ENCODE measurements around the gene GLE1. TPM values are rescaled to one million over a fixed set of nuclear protein-coding genes. Genes with fewer than 3 reads are reported as not detected.
"Not testable (repeated sequence)": the region's sequence is repeated elsewhere in the genome, so short reads cannot be mapped to it uniquely, and the experiment has no call there.

Gene GLE1
- total RNA-seq, 8 experiments from 2014 or later = 11.9 to 30.4 (median 17.3) TPM

- 21 to 100% (median 82%) methylated on average over 1 to 10 of the region's 14 CpGs; no CpG with 5 or more reads in 2 of the 10 experiments for WGBS, 10 experiments
- peak in 1 of 8 experiments; percentile 6 for ATAC-seq (replicated peaks in 6 of 8)
- peaks cover 3 to 10% of the 10 kb centered on the region in 2 donors for H3K4me1 ChIP-seq (replicated peaks in 1 of 2)
- H3K4me3 ChIP-seq; in situ Hi-C loops (cut with MboI; ENCODE audit: low pct_unique_long_range_greater_than_20kb in 2 of 9, low sequenced_read_pairs in 9 of 9, unreplicated experiment in 9 of 9); H3K27ac ChIP-seq: not testable (repeated sequence)
Observed at GRCh38 chr9:128503415-128503825, 1.1 kb upstream of the GLE1 start.

DNA sequence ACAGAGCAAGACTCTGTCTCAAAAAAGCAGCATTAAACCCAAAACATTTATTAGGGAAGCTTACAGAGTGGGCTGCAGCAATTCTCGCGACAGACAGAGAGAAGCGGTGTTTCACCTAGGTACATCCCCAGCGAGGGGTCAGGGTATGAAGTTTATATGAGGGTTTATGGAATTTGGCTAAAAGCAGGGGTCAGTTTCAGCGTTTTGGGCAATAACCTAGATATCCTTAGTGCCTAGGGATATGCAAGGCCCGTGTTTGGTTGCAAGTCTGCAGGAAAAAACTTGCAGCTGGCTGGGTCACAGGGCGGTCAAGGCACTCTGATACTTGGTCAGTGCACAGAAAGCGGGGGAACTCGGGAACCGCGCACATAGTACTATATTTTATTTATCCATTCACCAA, 649 bp upstream of the GLE1 start:
- ATAC-seq (replicated peaks in 6 of 8) = peak in 2 of 8 experiments; percentile 17 to 25
- Histone ChIP-seq H3K4me3 (peak overlapping the region; percentile 71 to 86 (median 83)), H3K4me1 (replicated peaks in 1 of 2) (peaks cover 3 to 10% of the 10 kb centered on the region in 2 donors), H3K27ac (no peak overlapping the region)
- in situ Hi-C loops (cut with MboI; ENCODE audit: low pct_unique_long_range_greater_than_20kb in 2 of 9, low sequenced_read_pairs in 9 of 9, unreplicated experiment in 9 of 9) = no loop called here
- WGBS, 10 experiments = 0 to 72% (median 34%) methylated on average over 1 to 9 of the region's 11 CpGs; no CpG with 5 or more reads in 1 of the 10 experiments

DNA sequence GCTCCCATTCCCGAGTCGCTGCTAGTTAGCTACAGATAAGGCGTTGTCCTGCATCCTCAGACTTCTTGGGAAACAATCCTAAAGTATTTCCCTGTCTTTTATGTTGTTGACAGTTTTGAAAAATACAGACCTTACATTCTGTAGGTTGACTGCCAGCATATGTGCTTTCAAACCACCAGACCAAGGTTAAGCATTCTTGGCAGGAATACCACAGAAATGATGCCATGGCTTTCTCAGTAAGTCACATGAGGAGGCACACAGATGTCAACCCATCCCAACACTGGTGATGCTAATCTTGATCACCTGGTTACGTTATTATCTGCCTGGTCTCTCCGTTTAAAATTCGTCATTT, 871 bp downstream of the GLE1 start:
- no peak overlapping the region for H3K27ac ChIP-seq
- peak overlapping the region; percentile 71 to 86 (median 83) for H3K4me3 ChIP-seq
- in situ Hi-C loops (cut with MboI; ENCODE audit: low pct_unique_long_range_greater_than_20kb in 2 of 9, low sequenced_read_pairs in 9 of 9, unreplicated experiment in 9 of 9) = no loop called here
- WGBS, 10 experiments = 9 to 94% (median 39%) methylated on average over 2 to 6 of the region's 6 CpGs; no CpG with 5 or more reads in 2 of the 10 experiments
- peaks cover 3 to 10% of the 10 kb centered on the region in 2 donors for H3K4me1 ChIP-seq (replicated peaks in 1 of 2)
- ATAC-seq (replicated peaks in 6 of 8) = peak in 1 of 8 experiments; percentile 4

- Histone ChIP-seq H3K4me3 (peak overlapping the region in 2 of 5 donors; percentile 71 to 86), H3K4me1 (replicated peaks in 1 of 2) (peaks cover 3 to 10% of the 10 kb centered on the region in 2 donors)
- 62 to 100% (median 84%) methylated on average over 1 to 10 of the region's 12 CpGs for WGBS, 10 experiments
- ATAC-seq (replicated peaks in 6 of 8); in situ Hi-C loops (cut with MboI; ENCODE audit: low pct_unique_long_range_greater_than_20kb in 2 of 9, low sequenced_read_pairs in 9 of 9, unreplicated experiment in 9 of 9); H3K27ac ChIP-seq: not testable (repeated sequence)
Observed at GRCh38 chr9:128505906-128506305, 1.4 kb downstream of the GLE1 start.

GRCh38 chr9:128512820-128513219, 8.3 kb downstream of the GLE1 start:
- in situ Hi-C loops (cut with MboI; ENCODE audit: low pct_unique_long_range_greater_than_20kb in 2 of 9, low sequenced_read_pairs in 9 of 9, unreplicated experiment in 9 of 9) = no loop called here
- 92 to 100% (median 100%) methylated on average over 1 to 8 of the region's 9 CpGs; no CpG with 5 or more reads in 3 of the 10 experiments for WGBS, 10 experiments
- Histone ChIP-seq H3K4me1 (replicated peaks in 1 of 2) (no peaks in the 10 kb centered on the region), H3K4me3 (no peak overlapping the region), H3K27ac (no peak overlapping the region)
- ATAC-seq (replicated peaks in 6 of 8) = no peak

GRCh38 chr9:128521956-128522355, 17.4 kb downstream of the GLE1 start:
- ATAC-seq (replicated peaks in 6 of 8) = no peak
- H3K4me1 ChIP-seq (replicated peaks in 1 of 2) = no peaks in the 10 kb centered on the region
- H3K27ac ChIP-seq = no peak overlapping the region
- 67 to 100% (median 95%) methylated on average over 1 to 6 of the region's 6 CpGs; no CpG with 5 or more reads in 1 of the 10 experiments for WGBS, 10 experiments
- H3K4me3 ChIP-seq = no peak overlapping the region
- in situ Hi-C loops (cut with MboI; ENCODE audit: low pct_unique_long_range_greater_than_20kb in 2 of 9, low sequenced_read_pairs in 9 of 9, unreplicated experiment in 9 of 9) = no loop called here

GRCh38 chr9:128523199-128523925, 18.8 kb downstream of the GLE1 start:
- Histone ChIP-seq H3K27ac (no peak overlapping the region), H3K4me1 (replicated peaks in 1 of 2) (no peaks in the 10 kb centered on the region), H3K4me3 (no peak overlapping the region)
- no peak for ATAC-seq (replicated peaks in 6 of 8)
- in situ Hi-C loops (cut with MboI; ENCODE audit: low pct_unique_long_range_greater_than_20kb in 2 of 9, low sequenced_read_pairs in 9 of 9, unreplicated experiment in 9 of 9) = no loop called here
- WGBS, 10 experiments = 0 to 100% (median 38%) methylated on average over 1 to 11 of the region's 13 CpGs; no CpG with 5 or more reads in 1 of the 10 experiments

- in situ Hi-C loops (cut with MboI; ENCODE audit: low pct_unique_long_range_greater_than_20kb in 2 of 9, low sequenced_read_pairs in 9 of 9, unreplicated experiment in 9 of 9) = no loop called here
- no peak overlapping the region for H3K27ac ChIP-seq
Observed at GRCh38 chr9:128526720-128527119, 22.2 kb downstream of the GLE1 start.

GRCh38 chr9:128528445-128529160, 24.1 kb downstream of the GLE1 start:
- H3K27ac ChIP-seq = no peak overlapping the region
- H3K4me3 ChIP-seq = no peak overlapping the region
- ATAC-seq (replicated peaks in 6 of 8) = no peak
- in situ Hi-C loops (cut with MboI; ENCODE audit: low pct_unique_long_range_greater_than_20kb in 2 of 9, low sequenced_read_pairs in 9 of 9, unreplicated experiment in 9 of 9) = no loop called here
- 80 to 100% (median 93%) methylated on average over 2 to 14 of the region's 15 CpGs; no CpG with 5 or more reads in 3 of the 10 experiments for WGBS, 10 experiments
- no peaks in the 10 kb centered on the region for H3K4me1 ChIP-seq (replicated peaks in 1 of 2)

More at GRCh38 chr9:128526720-128527119, 22.2 kb downstream of the GLE1 start:
- WGBS, 10 experiments = 40 to 100% (median 86%) methylated on average over 1 to 2 of the region's 2 CpGs; no CpG with 5 or more reads in 6 of the 10 experiments
- H3K4me1 ChIP-seq (replicated peaks in 1 of 2) = no peaks in the 10 kb centered on the region
- no peak overlapping the region for H3K4me3 ChIP-seq
- ATAC-seq (replicated peaks in 6 of 8) = peak in 2 of 8 experiments; percentile 57 to 82

DNA sequence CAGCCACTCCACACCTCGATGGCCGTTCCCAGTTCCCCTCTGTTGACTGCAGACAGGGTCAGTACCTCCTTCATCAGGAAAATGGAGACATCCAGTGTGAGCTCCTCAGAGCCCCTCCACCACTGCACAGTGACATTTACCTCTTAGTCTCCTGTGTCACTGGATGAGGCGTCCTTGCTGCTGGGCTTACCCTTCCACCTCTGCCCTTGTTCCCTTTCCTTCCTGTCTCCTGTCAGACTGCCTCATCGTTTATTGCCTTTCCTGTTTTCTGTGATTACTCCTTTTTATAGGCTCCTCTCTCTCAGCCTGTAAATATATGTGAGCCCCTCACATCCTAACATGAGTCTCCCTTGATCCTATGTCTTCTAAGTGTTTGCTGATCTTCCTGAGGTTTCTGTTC, 24.7 kb downstream of the GLE1 start:
- no peak overlapping the region for H3K27ac ChIP-seq
- no peaks in the 10 kb centered on the region for H3K4me1 ChIP-seq (replicated peaks in 1 of 2)
- 20 to 100% (median 86%) methylated on average over 1 to 3 of the region's 4 CpGs; no CpG with 5 or more reads in 3 of the 10 experiments for WGBS, 10 experiments
- in situ Hi-C loops (cut with MboI; ENCODE audit: low pct_unique_long_range_greater_than_20kb in 2 of 9, low sequenced_read_pairs in 9 of 9, unreplicated experiment in 9 of 9) = no loop called here
- no peak overlapping the region for H3K4me3 ChIP-seq
- ATAC-seq (replicated peaks in 6 of 8) = no peak

- Histone ChIP-seq H3K4me1 (replicated peaks in 1 of 2) (no peaks in the 10 kb centered on the region), H3K4me3 (no peak overlapping the region), H3K27ac (no peak overlapping the region)
- no peak for ATAC-seq (replicated peaks in 6 of 8)
- in situ Hi-C loops (cut with MboI; ENCODE audit: low pct_unique_long_range_greater_than_20kb in 2 of 9, low sequenced_read_pairs in 9 of 9, unreplicated experiment in 9 of 9) = no loop called here
- 100% methylated on average over 1 to 3 of the region's 4 CpGs; no CpG with 5 or more reads in 4 of the 10 experiments for WGBS, 10 experiments
Observed at GRCh38 chr9:128532581-128532980, 28.1 kb downstream of the GLE1 start.

DNA sequence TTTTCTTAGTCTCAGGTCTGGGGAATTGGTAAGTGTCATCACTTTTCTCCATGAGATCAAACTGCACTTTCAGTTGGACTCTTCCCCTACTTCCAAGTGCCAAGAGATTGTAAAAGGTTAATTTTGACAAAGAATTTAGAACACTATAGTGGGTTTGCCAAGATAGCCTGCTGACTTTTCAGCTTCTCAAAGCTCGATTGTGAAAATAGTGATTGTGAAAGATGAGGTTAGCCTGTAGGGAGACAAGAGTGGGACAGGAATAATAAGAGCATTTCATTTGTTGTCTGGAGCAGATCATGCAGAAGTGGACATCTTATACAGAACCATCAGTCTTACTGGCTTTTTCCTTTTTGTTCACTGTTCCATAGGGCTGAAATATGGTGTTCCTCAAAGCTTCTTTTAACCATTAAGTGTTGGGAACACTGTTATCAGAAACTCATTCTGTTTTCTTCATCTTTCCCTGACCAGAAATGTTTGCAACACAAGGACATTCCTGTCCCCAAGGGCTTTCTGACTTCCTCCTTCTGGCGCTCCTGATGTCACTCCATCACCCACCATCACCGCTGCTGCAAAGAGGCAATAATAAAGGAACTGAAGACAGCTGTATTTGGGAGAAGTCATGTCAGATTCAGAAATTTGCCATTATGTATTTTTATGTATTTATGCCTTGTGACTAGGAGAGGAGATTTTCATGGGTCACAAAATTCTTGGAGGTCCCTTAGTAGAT, 36.3 kb downstream of the GLE1 start:
- in situ Hi-C loops (cut with MboI; ENCODE audit: low pct_unique_long_range_greater_than_20kb in 2 of 9, low sequenced_read_pairs in 9 of 9, unreplicated experiment in 9 of 9) = no loop called here
- Histone ChIP-seq H3K27ac (no peak overlapping the region), H3K4me1 (replicated peaks in 1 of 2) (no peaks in the 10 kb centered on the region), H3K4me3 (no peak overlapping the region)
- no peak for ATAC-seq (replicated peaks in 6 of 8)
- WGBS, 10 experiments = 50 to 100% (median 80%) methylated on average over 1 to 3 of the region's 3 CpGs; no CpG with 5 or more reads in 1 of the 10 experiments

- H3K4me1 ChIP-seq (replicated peaks in 1 of 2) = peaks cover 15 to 18% of the 10 kb centered on the region in 2 donors
- no peak overlapping the region for H3K27ac ChIP-seq
- no peak overlapping the region for H3K4me3 ChIP-seq
- 0 to 100% (median 80%) methylated on average over 1 to 3 of the region's 3 CpGs; no CpG with 5 or more reads in 1 of the 10 experiments for WGBS, 10 experiments
- ATAC-seq (replicated peaks in 6 of 8) = no peak
- in situ Hi-C loops (cut with MboI; ENCODE audit: low pct_unique_long_range_greater_than_20kb in 2 of 9, low sequenced_read_pairs in 9 of 9, unreplicated experiment in 9 of 9) = no loop called here
Observed at GRCh38 chr9:128546504-128546903, 42.0 kb downstream of the GLE1 start.
